Subcutaneous abdominal adipose tissue (tissue), 5 donors: ENCODE results near the gene TIMM13.

Experiments
- H3K27ac ChIP-seq: one replicate; pipeline ENCODE4 v1.7.0; 2013; ENCODE audit warnings: low read depth, mild to moderate bottlenecking, inconsistent platforms, low read length, moderate library complexity
- H3K27me3 ChIP-seq, 5 donors: one replicate each; pipeline ENCODE4 v1.7.0; 2013; ENCODE audit warnings: low read length in 5 of 5, inconsistent platforms in 1 of 5; ENCODE audit not compliant: control insufficient read depth in 5 of 5, insufficient read depth in 4 of 5
- H3K36me3 ChIP-seq, 5 donors: one replicate each; pipeline ENCODE4 v1.7.0; 2013; ENCODE audit warnings: low read length in 5 of 5; ENCODE audit not compliant: control insufficient read depth in 5 of 5, insufficient read depth in 5 of 5
- H3K4me1 ChIP-seq, 5 donors: one replicate each; pipeline ENCODE4 v1.7.0; 2013; ENCODE audit warnings: low read length in 5 of 5, mild to moderate bottlenecking in 3 of 5, moderate library complexity in 1 of 5; ENCODE audit not compliant: control insufficient read depth in 5 of 5, insufficient read depth in 5 of 5
- H3K4me3 ChIP-seq, 5 donors: one replicate each; pipeline ENCODE4 v1.7.0; 2013; ENCODE audit warnings: low read length in 5 of 5, low read depth in 1 of 5
- H3K9ac ChIP-seq, 5 donors: one replicate each; pipeline ENCODE4 v1.7.0; 2013; ENCODE audit warnings: low read length in 5 of 5, mild to moderate bottlenecking in 4 of 5, moderate library complexity in 3 of 5
- H3K9me3 ChIP-seq, 5 donors: one replicate each; pipeline ENCODE4 v1.7.0; 2013; ENCODE audit warnings: low read length in 5 of 5; ENCODE audit not compliant: control insufficient read depth in 5 of 5
- donor health status: healthy.
- donor health status: healthy.
- donor health status: healthy.
- donor health status: healthy.
- donor health status: healthy.

The TIMM13 gene

DNA sequence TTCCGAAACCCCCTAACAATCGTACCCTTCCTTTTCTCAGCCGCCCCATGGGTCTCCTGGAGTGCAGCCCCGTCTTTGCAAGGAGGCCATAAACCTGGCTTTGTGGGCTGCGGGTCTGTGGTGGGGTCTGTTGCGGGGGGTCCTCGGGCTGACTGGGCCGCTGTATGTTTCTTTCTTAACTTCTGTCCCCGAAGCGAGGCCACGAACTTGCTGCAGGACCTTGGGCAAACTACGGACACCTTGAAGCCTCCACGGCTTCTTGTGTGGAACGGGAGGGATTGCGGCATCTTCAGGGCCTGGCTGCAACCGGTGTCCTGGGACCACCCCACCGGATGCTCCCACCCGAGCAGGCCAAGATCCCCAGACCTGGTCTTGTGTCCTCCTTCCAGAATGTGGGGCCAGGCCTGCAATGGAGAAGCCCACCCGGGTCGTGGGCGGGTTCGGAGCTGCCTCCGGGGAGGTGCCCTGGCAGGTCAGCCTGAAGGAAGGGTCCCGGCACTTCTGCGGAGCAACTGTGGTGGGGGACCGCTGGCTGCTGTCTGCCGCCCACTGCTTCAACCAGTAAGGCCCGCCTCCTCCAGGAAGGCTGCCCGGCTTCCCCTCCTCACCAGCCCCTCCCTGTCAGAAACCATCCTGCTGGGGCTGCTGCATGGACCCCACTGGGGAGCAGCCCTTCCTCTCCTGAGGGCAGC is 12.0 kb downstream of the TIMM13 start:
- Histone ChIP-seq H3K4me1 (no peaks in the 10 kb centered on the region), H3K9me3 (peaks cover 0 to 10% (median 3%) of the 10 kb centered on the region in 5 donors), H3K27ac (no peak overlapping the region), H3K4me3 (no peak overlapping the region), H3K9ac (no peak overlapping the region), H3K36me3 (peaks cover 0 to 13% (median 9%) of the 10 kb centered on the region in 5 donors), H3K27me3 (peaks cover 0 to 4% (median 0%) of the 10 kb centered on the region in 5 donors)

GRCh38 chr19:2413629-2414028 is 13.8 kb downstream of the TIMM13 start:
- H3K27ac ChIP-seq: no peak overlapping the region
- no peak overlapping the region for H3K4me3 ChIP-seq
- H3K9me3 ChIP-seq: peaks cover 0 to 17% (median 12%) of the 10 kb centered on the region in 5 donors
- H3K4me1 ChIP-seq: no peaks in the 10 kb centered on the region
- no peak overlapping the region for H3K9ac ChIP-seq
- peaks cover 0 to 13% (median 9%) of the 10 kb centered on the region in 5 donors for H3K36me3 ChIP-seq
- peaks cover 0 to 14% (median 7%) of the 10 kb centered on the region in 5 donors for H3K27me3 ChIP-seq

DNA sequence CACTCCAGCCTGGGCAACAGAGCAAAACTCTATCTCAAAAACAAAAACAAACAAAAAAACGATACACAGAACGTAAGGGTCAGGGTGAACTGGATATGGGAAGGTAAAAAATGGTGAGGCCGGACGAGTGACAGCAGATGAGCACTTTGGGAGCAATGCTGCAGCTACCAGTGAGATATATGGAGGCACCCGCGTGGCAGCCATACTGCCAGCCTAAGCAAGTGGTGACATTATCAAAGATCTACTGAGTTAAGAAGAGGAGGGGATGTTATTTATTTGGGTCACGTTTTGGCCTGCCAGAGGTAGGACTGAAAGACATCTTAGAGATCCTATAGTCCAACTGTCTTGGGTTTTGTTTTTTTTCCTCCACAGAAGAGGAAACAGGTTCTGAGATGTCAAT is 14.2 kb downstream of the TIMM13 start:
- H3K27me3 ChIP-seq: peaks cover 0 to 18% (median 7%) of the 10 kb centered on the region in 5 donors
- peaks cover 0 to 17% (median 12%) of the 10 kb centered on the region in 5 donors for H3K9me3 ChIP-seq
- H3K27ac ChIP-seq: no peak overlapping the region
- H3K4me3 ChIP-seq: no peak overlapping the region
- no peak overlapping the region for H3K9ac ChIP-seq
- peaks cover 0 to 13% (median 9%) of the 10 kb centered on the region in 5 donors for H3K36me3 ChIP-seq
- no peaks in the 10 kb centered on the region for H3K4me1 ChIP-seq

- H3K27me3 ChIP-seq: peaks cover 0 to 18% (median 7%) of the 10 kb centered on the region in 5 donors
- peaks cover 0 to 7% (median 5%) of the 10 kb centered on the region in 5 donors for H3K36me3 ChIP-seq
- no peaks in the 10 kb centered on the region for H3K4me1 ChIP-seq
- H3K4me3 ChIP-seq: no peak overlapping the region
- no peak overlapping the region for H3K27ac ChIP-seq
- H3K9me3 ChIP-seq: peaks cover 0 to 17% (median 12%) of the 10 kb centered on the region in 5 donors
- no peak overlapping the region for H3K9ac ChIP-seq
Observed at GRCh38 chr19:2412449-2412848, 14.9 kb downstream of the TIMM13 start.

- no peaks in the 10 kb centered on the region for H3K4me1 ChIP-seq
- H3K9me3 ChIP-seq: peaks cover 0 to 14% (median 11%) of the 10 kb centered on the region in 5 donors
- H3K27me3 ChIP-seq: peaks cover 0 to 18% (median 7%) of the 10 kb centered on the region in 5 donors
- H3K27ac ChIP-seq: no peak overlapping the region
- H3K36me3 ChIP-seq: peaks cover 0 to 4% (median 2%) of the 10 kb centered on the region in 5 donors
- no peak overlapping the region for H3K9ac ChIP-seq
- no peak overlapping the region for H3K4me3 ChIP-seq
Observed at GRCh38 chr19:2411709-2412108, 15.7 kb downstream of the TIMM13 start.

DNA sequence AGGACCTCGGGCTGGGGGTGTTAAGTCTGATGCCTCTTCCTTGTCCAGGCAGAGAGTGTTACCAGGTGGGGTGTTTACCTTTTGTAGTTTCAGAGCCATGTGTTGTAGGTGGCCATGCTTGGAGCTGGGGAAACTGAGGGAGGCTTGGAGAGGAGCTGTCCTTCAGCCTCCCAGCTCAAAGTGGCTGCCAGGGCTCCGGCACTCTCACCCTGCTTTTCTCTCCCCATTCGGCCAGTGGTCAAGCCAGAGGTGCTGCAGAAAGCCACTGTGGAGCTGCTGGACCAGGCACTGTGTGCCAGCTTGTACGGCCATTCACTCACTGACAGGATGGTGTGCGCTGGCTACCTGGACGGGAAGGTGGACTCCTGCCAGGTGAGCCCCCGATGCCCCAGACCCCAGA is 17.4 kb downstream of the TIMM13 start:
- no peaks in the 10 kb centered on the region for H3K4me1 ChIP-seq
- no peak overlapping the region for H3K9ac ChIP-seq
- no peak overlapping the region for H3K27ac ChIP-seq
- no peak overlapping the region for H3K4me3 ChIP-seq
- peaks cover 0 to 18% (median 7%) of the 10 kb centered on the region in 5 donors for H3K27me3 ChIP-seq
- H3K9me3 ChIP-seq: peaks cover 0 to 13% (median 9%) of the 10 kb centered on the region in 5 donors
- no peaks in the 10 kb centered on the region for H3K36me3 ChIP-seq

DNA sequence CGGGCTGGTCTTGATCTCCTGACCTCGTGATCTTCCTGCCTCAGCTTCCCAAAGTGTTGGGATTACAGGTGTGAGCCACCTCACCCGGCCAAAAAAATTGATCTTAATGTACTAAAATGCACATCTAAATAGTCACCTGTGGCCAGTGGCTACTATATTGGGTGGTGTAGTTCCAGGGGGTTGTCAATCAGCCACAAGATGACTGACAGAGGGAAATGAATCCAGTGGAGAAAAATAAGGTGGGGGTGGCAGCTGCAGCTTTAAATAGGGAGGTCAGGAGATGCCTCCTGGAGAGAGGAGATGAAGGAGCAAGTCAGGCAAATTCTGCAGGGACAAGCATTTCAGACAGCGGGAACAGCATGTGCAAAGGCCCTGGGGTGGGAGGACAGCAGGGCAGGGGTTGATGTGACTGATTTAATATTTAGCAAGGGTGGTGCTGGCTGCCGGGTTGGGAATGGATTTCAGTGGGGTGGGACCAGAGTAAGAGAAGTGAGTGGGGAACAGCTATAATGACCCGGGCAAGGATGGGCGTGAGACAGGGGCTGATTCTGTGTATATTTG is 18.0 kb downstream of the TIMM13 start:
- Histone ChIP-seq H3K4me3 (no peak overlapping the region), H3K9me3 (peaks cover 0 to 13% (median 9%) of the 10 kb centered on the region in 5 donors), H3K27ac (no peak overlapping the region), H3K36me3 (no peaks in the 10 kb centered on the region), H3K4me1 (no peaks in the 10 kb centered on the region), H3K9ac (no peak overlapping the region), H3K27me3 (peaks cover 0 to 18% (median 7%) of the 10 kb centered on the region in 5 donors)

DNA sequence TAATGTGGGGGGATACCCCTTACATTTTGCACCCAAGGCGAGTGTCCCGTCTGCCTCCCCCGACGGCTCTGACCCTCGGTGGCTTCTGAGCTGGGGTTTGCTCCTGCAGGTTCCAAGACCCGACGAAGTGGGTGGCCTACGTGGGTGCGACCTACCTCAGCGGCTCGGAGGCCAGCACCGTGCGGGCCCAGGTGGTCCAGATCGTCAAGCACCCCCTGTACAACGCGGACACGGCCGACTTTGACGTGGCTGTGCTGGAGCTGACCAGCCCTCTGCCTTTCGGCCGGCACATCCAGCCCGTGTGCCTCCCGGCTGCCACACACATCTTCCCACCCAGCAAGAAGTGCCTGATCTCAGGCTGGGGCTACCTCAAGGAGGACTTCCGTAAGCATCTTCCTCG is 19.1 kb downstream of the TIMM13 start:
- no peaks in the 10 kb centered on the region for H3K36me3 ChIP-seq

GRCh38 chr19:2399582-2399981 is 27.8 kb downstream of the TIMM13 start:
- peaks cover 0 to 8% (median 3%) of the 10 kb centered on the region in 5 donors for H3K27me3 ChIP-seq
- H3K9me3 ChIP-seq: peaks cover 0 to 4% (median 0%) of the 10 kb centered on the region in 5 donors
- H3K4me3 ChIP-seq: no peak overlapping the region
- H3K27ac ChIP-seq: no peak overlapping the region
- peaks cover 0 to 2% (median 0%) of the 10 kb centered on the region in 5 donors for H3K4me1 ChIP-seq
- H3K9ac ChIP-seq: no peak overlapping the region
- no peaks in the 10 kb centered on the region for H3K36me3 ChIP-seq

More for the DNA sequence above, 19.1 kb downstream of the TIMM13 start:
- Histone ChIP-seq H3K4me3 (no peak overlapping the region), H3K4me1 (no peaks in the 10 kb centered on the region), H3K27ac (no peak overlapping the region), H3K9me3 (peaks cover 0 to 15% (median 9%) of the 10 kb centered on the region in 5 donors), H3K9ac (no peak overlapping the region), H3K27me3 (peaks cover 0 to 18% (median 7%) of the 10 kb centered on the region in 5 donors)

DNA sequence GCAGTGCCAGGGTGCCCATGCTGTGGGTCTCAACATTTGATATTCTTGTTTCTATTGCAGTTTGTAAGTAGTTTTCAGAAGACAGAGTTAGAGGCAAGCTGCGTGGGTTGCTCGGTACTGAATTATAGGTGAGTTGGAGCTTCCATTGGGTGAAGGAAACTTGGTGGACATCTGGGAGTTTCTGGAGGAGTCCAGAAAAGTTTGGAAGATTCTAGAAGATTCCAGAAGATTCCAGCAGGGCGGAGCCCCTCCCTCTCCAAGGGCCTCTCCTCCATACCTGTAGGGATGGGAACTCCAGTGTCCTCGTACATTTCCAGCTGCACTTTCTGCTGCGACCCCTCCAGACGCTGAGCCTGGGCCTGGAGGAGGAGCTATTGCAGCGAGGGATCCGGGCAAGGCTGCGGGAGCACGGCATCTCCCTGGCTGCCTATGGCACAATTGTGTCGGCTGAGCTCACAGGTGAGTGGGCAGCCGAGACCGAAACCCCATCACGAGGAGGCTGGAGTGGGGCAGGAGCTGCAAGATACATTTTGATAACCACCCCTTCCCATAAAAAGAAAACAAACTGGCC is 28.6 kb downstream of the TIMM13 start:
- peaks cover 0 to 2% (median 0%) of the 10 kb centered on the region in 5 donors for H3K4me1 ChIP-seq
- H3K9me3 ChIP-seq: peaks cover 0 to under 1% (median 0%) of the 10 kb centered on the region in 5 donors
- no peaks in the 10 kb centered on the region for H3K36me3 ChIP-seq
- H3K27ac ChIP-seq: no peak overlapping the region
- H3K9ac ChIP-seq: no peak overlapping the region
- H3K4me3 ChIP-seq: no peak overlapping the region
- peaks cover 0 to 8% (median 3%) of the 10 kb centered on the region in 5 donors for H3K27me3 ChIP-seq
